NCI-H2107 treated with DMSO at 0.1 percent for 48 hours (cell line): ENCODE measurements around the gene HMGN4.
A peak's percentile ranks its signal among the peaks of the same experiment; 100 is the strongest.

Experiments used
- DNase-seq: peaks from one replicate; lab custom pipeline; 2025; ENCODE audit not compliant: unreplicated experiment; lab: John Stamatoyannopoulos, UW

The HMGN4 gene

GRCh38 chr6:26550250-26550993 lies 12.3 kb downstream of the HMGN4 start:
- DNase-seq: no peak

GRCh38 chr6:26552205-26552604 lies 14.0 kb downstream of the HMGN4 start:
- DNase-seq: no peak

- DNase-seq: no peak
Measured at GRCh38 chr6:26552640-26553188, 14.5 kb downstream of the HMGN4 start.

GRCh38 chr6:26553264-26553634 lies 15.1 kb downstream of the HMGN4 start:
- DNase-seq: peak; percentile 46

GRCh38 chr6:26553635-26554446 lies 15.7 kb downstream of the HMGN4 start:
- DNase-seq: peak; percentile 18

- DNase-seq: no peak
Measured at GRCh38 chr6:26554447-26554696, 16.2 kb downstream of the HMGN4 start.

GRCh38 chr6:26554697-26555504 lies 16.7 kb downstream of the HMGN4 start:
- no peak for DNase-seq

- no peak for DNase-seq
Measured at GRCh38 chr6:26555505-26556262, 17.5 kb downstream of the HMGN4 start.

- DNase-seq: no peak
Measured at GRCh38 chr6:26556263-26557070, 18.3 kb downstream of the HMGN4 start.

- no peak for DNase-seq
Measured at GRCh38 chr6:26561533-26562466, 23.6 kb downstream of the HMGN4 start.

GRCh38 chr6:26563488-26563887 lies 25.3 kb downstream of the HMGN4 start:
- DNase-seq: no peak

GRCh38 chr6:26568601-26569432 lies 30.7 kb downstream of the HMGN4 start:
- peak; percentile 54 for DNase-seq

GRCh38 chr6:26569433-26569764 lies 31.2 kb downstream of the HMGN4 start:
- no peak for DNase-seq

GRCh38 chr6:26570027-26570809 lies 32.1 kb downstream of the HMGN4 start:
- DNase-seq: no peak

GRCh38 chr6:26571592-26572296 lies 33.6 kb downstream of the HMGN4 start:
- DNase-seq: peak; percentile 76

GRCh38 chr6:26575494-26575939 lies 37.4 kb downstream of the HMGN4 start:
- DNase-seq: no peak

- DNase-seq: no peak
Measured at GRCh38 chr6:26576407-26576843, 38.3 kb downstream of the HMGN4 start.
